Effector CD8-positive, alpha-beta T cell (primary cell): Measurements from ENCODE around the gene SLFN14.
"Not testable (repeated sequence)": the region's sequence is repeated elsewhere in the genome, so short reads cannot be mapped to it uniquely, and the experiment has no call there.

ENCODE experiments used
- DNase-seq: peaks from one replicate; lab custom pipeline; 2025; lab: John Stamatoyannopoulos, UW

Gene SLFN14

GRCh38 chr17:35521654-35522256, 38.9 kb downstream of the SLFN14 start:
- DNase-seq = not testable (repeated sequence)

GRCh38 chr17:35521150-35521549, 39.5 kb downstream of the SLFN14 start:
- no peak for DNase-seq

GRCh38 chr17:35519906-35520442, 40.6 kb downstream of the SLFN14 start:
- DNase-seq = no peak

- no peak for DNase-seq
Observed at GRCh38 chr17:35519439-35519838, 41.2 kb downstream of the SLFN14 start.

GRCh38 chr17:35518431-35518830, 42.2 kb downstream of the SLFN14 start:
- not testable (repeated sequence) for DNase-seq

GRCh38 chr17:35515027-35515426, 45.6 kb downstream of the SLFN14 start:
- no peak for DNase-seq

GRCh38 chr17:35514564-35514963, 46.1 kb downstream of the SLFN14 start:
- DNase-seq = no peak
